GM23338 (cell line): ENCODE measurements around the gene CDH4. TPM values are rescaled to one million over a fixed set of nuclear protein-coding genes. Genes with fewer than 3 reads are reported as not detected.

Experiments
- ATAC-seq: fragments of 200-7000 bp; cut with Tn5 transposase; 3 replicates; pipeline ENCODE4 v1.9.1; 2020
- DNase-seq: peaks from one replicate; pipeline ENCODE4 v3.0.0-alpha.2; 2015; ENCODE audit warnings: low spot score
- H2AFZ ChIP-seq: fragments of 200-600 bp; sonication (generic); 2 replicates; pipeline ENCODE4 v1.8.0; 2016; ENCODE audit warnings: antibody characterized with exemption, mild to moderate bottlenecking, moderate library complexity
- H3F3A ChIP-seq: fragments of 200-600 bp; sonication (generic); replicated peaks from 2 replicates; pipeline ENCODE4 v1.8.0; 2017; ENCODE audit warnings: antibody characterized with exemption, mixed run types, low read depth
- H3K27ac ChIP-seq: fragments of 200-600 bp; sonication (generic); 2 replicates; pipeline ENCODE4 v1.6.1; 2016; ENCODE audit warnings: low read depth
- H3K27me3 ChIP-seq: fragments of 200-600 bp; sonication (generic); 2 replicates; pipeline ENCODE4 v1.8.0; 2016; ENCODE audit warnings: mild to moderate bottlenecking, mixed run types, moderate library complexity; ENCODE audit not compliant: insufficient read depth
- H3K36me3 ChIP-seq: fragments of 200-600 bp; sonication (generic); 2 replicates; pipeline ENCODE4 v1.8.0; 2016; ENCODE audit warnings: mild to moderate bottlenecking; ENCODE audit not compliant: insufficient read depth
- H3K4me1 ChIP-seq: fragments of 200-600 bp; sonication (generic); 2 replicates; pipeline ENCODE4 v1.8.0; 2016; ENCODE audit warnings: mild to moderate bottlenecking, moderate library complexity; ENCODE audit not compliant: insufficient read depth
- H3K4me2 ChIP-seq: fragments of 200-600 bp; sonication (generic); 2 replicates; pipeline ENCODE4 v1.7.1; 2017; ENCODE audit warnings: mixed run types
- H3K4me3 ChIP-seq: fragments of 200-600 bp; sonication (generic); 2 replicates; pipeline ENCODE4 v1.6.1; 2016; ENCODE audit warnings: mixed run types
- H3K79me2 ChIP-seq: fragments of 200-600 bp; sonication (generic); replicated peaks from 2 replicates; pipeline ENCODE4 v1.8.0; 2017; ENCODE audit warnings: mild to moderate bottlenecking; ENCODE audit not compliant: insufficient read depth
- H3K9me2 ChIP-seq: fragments of 200-600 bp; sonication (generic); 2 replicates; pipeline ENCODE4 v1.8.0; 2017; ENCODE audit not compliant: insufficient read depth
- H4K20me1 ChIP-seq: fragments of 200-600 bp; sonication (generic); replicated peaks from 2 replicates; pipeline ENCODE4 v1.8.0; 2017; ENCODE audit warnings: mild to moderate bottlenecking; ENCODE audit not compliant: insufficient read depth
- H3K27ac Mint-ChIP-seq: 2 replicates; pipeline ENCODE4 v1.8.0; 2020; ENCODE audit warnings: inconsistent platforms, mild to moderate bottlenecking, moderate library complexity, mixed read lengths
- H3K27me3 Mint-ChIP-seq: 3 replicates; pipeline ENCODE4 v1.8.0; 2022; ENCODE audit warnings: low read depth, mild to moderate bottlenecking, moderate library complexity, mixed read lengths, inconsistent platforms; ENCODE audit not compliant: insufficient read depth, poor library complexity
- H3K36me3 Mint-ChIP-seq: 3 replicates; pipeline ENCODE4 v1.8.0; 2021; ENCODE audit warnings: low read depth, mild to moderate bottlenecking, inconsistent platforms, moderate library complexity, mixed read lengths
- H3K4me1 Mint-ChIP-seq: 3 replicates; pipeline ENCODE4 v1.8.0; 2020; ENCODE audit warnings: mild to moderate bottlenecking, inconsistent platforms, mixed read lengths
- H3K4me3 Mint-ChIP-seq: 3 replicates; pipeline ENCODE4 v1.8.0; 2021; ENCODE audit warnings: moderate library complexity, mild to moderate bottlenecking, inconsistent platforms, mixed read lengths
- H3K9me3 Mint-ChIP-seq: 3 replicates; pipeline ENCODE4 v1.8.0; 2020; ENCODE audit warnings: moderate library complexity, mild to moderate bottlenecking, inconsistent platforms, mixed read lengths
- CREB1 ChIP-seq: fragments of 250-450 bp; sonication (Bioruptor Pico); IDR thresholded peaks from 2 replicates; pipeline ENCODE4 v1.5.0; 2020; ENCODE audit warnings: low read depth, mild to moderate bottlenecking, moderate library complexity
- CTCF ChIP-seq, 2 experiments: fragments of 200-600 bp in 1 of 2; sonication (generic) in 1 of 2; conservative IDR thresholded peaks; 2 replicates each; pipeline versions ENCODE4 v1.5.1 to v1.6.1; 2016 to 2017; ENCODE audit warnings: antibody characterized with exemption in 2 of 2, low read depth in 2 of 2, mild to moderate bottlenecking in 2 of 2, moderate library complexity in 1 of 2
- EZH2 ChIP-seq: fragments of 200-600 bp; sonication (generic); IDR thresholded peaks from one replicate; pipeline ENCODE4 v1.8.0; 2017; ENCODE audit warnings: antibody characterized with exemption, mild to moderate bottlenecking, low read depth; ENCODE audit not compliant: unreplicated experiment
- EZH2phosphoT487 ChIP-seq: fragments of 200-600 bp; sonication (generic); IDR thresholded peaks from one replicate; pipeline ENCODE4 v1.8.1; 2018; ENCODE audit warnings: antibody characterized with exemption; ENCODE audit not compliant: unreplicated experiment
- JUNB ChIP-seq: IDR thresholded peaks from one replicate; pipeline ENCODE4 v1.6.1; 2016; ENCODE audit warnings: antibody characterized with exemption; ENCODE audit not compliant: unreplicated experiment
- NANOG ChIP-seq: IDR thresholded peaks from 2 replicates; pipeline ENCODE4 v1.6.1; 2016; ENCODE audit warnings: antibody characterized with exemption, borderline replicate concordance
- REST ChIP-seq: IDR thresholded peaks from one replicate; pipeline ENCODE4 v1.6.1; 2018; ENCODE audit warnings: antibody characterized with exemption; ENCODE audit not compliant: unreplicated experiment
- STAT1 ChIP-seq: IDR thresholded peaks from one replicate; pipeline ENCODE4 v1.6.1; 2016; ENCODE audit warnings: antibody characterized with exemption; ENCODE audit not compliant: unreplicated experiment
- ZNF331 ChIP-seq: fragments of 250-450 bp; sonication (Bioruptor Pico); IDR thresholded peaks from 2 replicates; pipeline ENCODE4 v1.5.0; 2020; ENCODE audit warnings: low read depth, mild to moderate bottlenecking, moderate library complexity
- ZNF462 ChIP-seq: fragments of 250-450 bp; sonication (Bioruptor Pico); IDR thresholded peaks from 2 replicates; pipeline ENCODE4 v1.5.0; 2020; ENCODE audit warnings: mild to moderate bottlenecking, moderate library complexity
- polyA plus RNA-seq: library from polyadenylated mRNA; unstranded; fragments of >200 nt; fragmentation: Nextera tagmentation; extraction: Ambion mirVana; gene quantifications from 2 replicates; pipeline ENCODE4 v1.2.1, GENCODE V29; 2016
- total RNA-seq: library from RNA; depleted of rRNA; stranded (reverse); fragments of >200 nt; shearing (Covaris generic); gene quantifications from 2 replicates; pipeline ENCODE4 v1.2.3, GENCODE V29; 2014

The CDH4 gene
- total and polyA plus RNA-seq, 2 experiments from 2014 or later: 1.2 to 4.2 TPM

- Histone ChIP-seq H3K27ac (no peak overlapping the region), H3K9me2 (no peaks in the 10 kb centered on the region), H3K4me3 (no peak overlapping the region), H3K79me2 (no peaks in the 10 kb centered on the region), H3K4me2 (no peak overlapping the region), H2AFZ (no peak overlapping the region), H4K20me1 (no peaks in the 10 kb centered on the region), H3F3A (no peaks in the 10 kb centered on the region), H3K36me3 (no peaks in the 10 kb centered on the region; the same call in 1 of the 2 replicates), H3K27me3 (no peaks in the 10 kb centered on the region; the same call in 1 of the 2 replicates), H3K4me1 (no peaks in the 10 kb centered on the region)
- DNase-seq (no peak), ATAC-seq (no peak)
- Mint-ChIP-seq H3K27me3 (peaks cover 16% of the 10 kb centered on the region), H3K36me3 (peaks cover 34% of the 10 kb centered on the region), H3K4me3 (no peak overlapping the region), H3K9me3 (peaks cover 41% of the 10 kb centered on the region), H3K4me1 (peaks cover 17% of the 10 kb centered on the region; the same call in 2 of the 3 replicates), H3K27ac (no peak overlapping the region)
- TF ChIP-seq EZH2phosphoT487: no peak
- no peak for TF ChIP-seq REST
Observed at GRCh38 chr20:61382194-61382593, 130.1 kb downstream of the CDH4 start.

DNA sequence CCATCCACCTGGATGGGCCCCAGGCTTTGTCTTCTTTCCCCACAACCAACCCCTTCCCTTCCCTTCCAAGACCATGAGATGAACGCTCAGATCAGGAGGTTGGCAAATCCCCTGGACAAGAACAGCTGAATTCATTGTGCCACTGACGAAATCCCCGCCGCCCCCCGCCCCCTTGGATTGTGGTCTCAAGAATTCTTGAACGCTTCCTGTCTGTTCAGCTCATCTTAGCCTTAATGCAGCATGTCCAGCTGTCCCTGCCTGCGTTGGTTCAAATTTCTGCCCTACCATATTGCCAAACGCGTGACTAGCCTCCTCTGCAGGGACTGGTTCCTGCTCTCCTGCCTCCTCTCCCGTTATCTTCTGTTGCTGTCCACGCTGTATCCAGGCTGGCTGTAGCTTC is 133.2 kb downstream of the CDH4 start:
- DNase-seq (no peak), ATAC-seq (no peak)
- peaks cover 34% of the 10 kb centered on the region for H3K36me3 Mint-ChIP-seq
- H3K9me3 Mint-ChIP-seq: peaks cover 35% of the 10 kb centered on the region
- H3K27me3 ChIP-seq: no peaks in the 10 kb centered on the region; the same call in 1 of the 2 replicates
- no peaks in the 10 kb centered on the region for H3F3A ChIP-seq
- peaks cover 16% of the 10 kb centered on the region for H3K4me1 Mint-ChIP-seq
- no peak overlapping the region for H3K27ac Mint-ChIP-seq
- H3K4me1 ChIP-seq: peaks cover 10% of the 10 kb centered on the region; the same call in 1 of the 2 replicates
- H3K4me3 ChIP-seq: no peak overlapping the region
- no peaks in the 10 kb centered on the region for H3K9me2 ChIP-seq
- no peak overlapping the region for H3K4me2 ChIP-seq
- no peak overlapping the region for H2AFZ ChIP-seq
- peaks cover 16% of the 10 kb centered on the region for H3K27me3 Mint-ChIP-seq
- H3K4me3 Mint-ChIP-seq: no peak overlapping the region
- no peak overlapping the region for H3K27ac ChIP-seq
- H4K20me1 ChIP-seq: no peaks in the 10 kb centered on the region; the same call in 1 of the 2 replicates
- H3K79me2 ChIP-seq: no peaks in the 10 kb centered on the region
- no peaks in the 10 kb centered on the region; the same call in 1 of the 2 replicates for H3K36me3 ChIP-seq
- TF ChIP-seq NANOG (no peak), ZNF462 (CRISPR knock-in tag) (no peak), JUNB (no peak), ZNF331 (CRISPR knock-in tag) (no peak), CTCF (conservative IDR thresholded peaks at IDR 0.05; ENCODE audit: low read depth in 2 of 2) (no peak), EZH2phosphoT487 (no peak), CREB1 (CRISPR knock-in tag) (no peak), STAT1 (no peak), EZH2 (no peak)
